Measurements from ENCODE around the gene RAPGEF5.

DNA sequence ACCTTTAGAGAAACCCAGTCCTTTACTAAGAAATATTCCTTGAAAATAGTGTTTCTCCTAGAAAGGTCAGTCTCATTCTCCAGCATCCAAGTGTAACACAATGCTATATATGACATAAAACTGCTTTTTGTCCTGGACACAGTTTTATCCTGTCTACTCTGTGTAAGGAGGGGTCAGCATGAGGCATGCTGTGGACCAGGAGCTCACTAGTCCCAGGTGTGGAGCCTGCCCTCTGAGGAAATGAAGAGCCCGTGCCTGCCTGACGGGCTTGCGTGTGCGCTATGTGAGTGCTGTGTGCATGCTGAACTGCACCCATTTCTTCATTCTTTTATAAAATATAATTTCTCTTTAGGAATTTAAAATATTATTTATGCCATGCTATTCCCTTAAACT, 228.4 kb downstream of the RAPGEF5 start:
- TF ChIP-seq, protein P1, sequence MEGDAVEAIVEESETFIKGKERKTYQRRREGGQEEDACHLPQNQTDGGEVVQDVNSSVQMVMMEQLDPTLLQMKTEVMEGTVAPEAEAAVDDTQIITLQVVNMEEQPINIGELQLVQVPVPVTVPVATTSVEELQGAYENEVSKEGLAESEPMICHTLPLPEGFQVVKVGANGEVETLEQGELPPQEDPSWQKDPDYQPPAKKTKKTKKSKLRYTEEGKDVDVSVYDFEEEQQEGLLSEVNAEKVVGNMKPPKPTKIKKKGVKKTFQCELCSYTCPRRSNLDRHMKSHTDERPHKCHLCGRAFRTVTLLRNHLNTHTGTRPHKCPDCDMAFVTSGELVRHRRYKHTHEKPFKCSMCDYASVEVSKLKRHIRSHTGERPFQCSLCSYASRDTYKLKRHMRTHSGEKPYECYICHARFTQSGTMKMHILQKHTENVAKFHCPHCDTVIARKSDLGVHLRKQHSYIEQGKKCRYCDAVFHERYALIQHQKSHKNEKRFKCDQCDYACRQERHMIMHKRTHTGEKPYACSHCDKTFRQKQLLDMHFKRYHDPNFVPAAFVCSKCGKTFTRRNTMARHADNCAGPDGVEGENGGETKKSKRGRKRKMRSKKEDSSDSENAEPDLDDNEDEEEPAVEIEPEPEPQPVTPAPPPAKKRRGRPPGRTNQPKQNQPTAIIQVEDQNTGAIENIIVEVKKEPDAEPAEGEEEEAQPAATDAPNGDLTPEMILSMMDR (conservative IDR thresholded peaks at IDR 0.05), result no peak
- TF ChIP-seq ZFX (IDR thresholded peaks at IDR 0.05), result no peak

Data from C4-2B (cell line).